GM19351 (cell line): ENCODE measurements around the gene SLC39A1.
"Not testable (repeated sequence)": the region's sequence is repeated elsewhere in the genome, so short reads cannot be mapped to it uniquely, and the experiment has no call there.

Experiments used
- ATAC-seq: cut with Tn5 transposase; IDR thresholded peaks from one replicate; pipeline ENCODE4 v1.9.1; 2021; ENCODE audit warnings: mild to moderate bottlenecking, moderate library complexity; ENCODE audit not compliant: unreplicated experiment

The SLC39A1 gene

GRCh38 chr1:153963030-153963849, at the start of gene SLC39A1:
TSS of gene SLC39A1 (minus strand) at chr1:153963537. CDS start at chr1:153962715, 822 bp downstream.
- ATAC-seq = peak; percentile 40

- ATAC-seq = not testable (repeated sequence)
Measured at GRCh38 chr1:154012543-154012942, 49.2 kb upstream of the SLC39A1 start.

GRCh38 chr1:154012129-154012528, 48.8 kb upstream of the SLC39A1 start:
- no peak for ATAC-seq

- ATAC-seq = no peak
Measured at GRCh38 chr1:154006136-154006535, 42.8 kb upstream of the SLC39A1 start.

GRCh38 chr1:154000420-154000819, 37.1 kb upstream of the SLC39A1 start:
- no peak for ATAC-seq

- ATAC-seq = not testable (repeated sequence)
Measured at GRCh38 chr1:153996882-153997281, 33.5 kb upstream of the SLC39A1 start.

- ATAC-seq = no peak
Measured at GRCh38 chr1:153995640-153996039, 32.3 kb upstream of the SLC39A1 start.

GRCh38 chr1:153995202-153995601, 31.9 kb upstream of the SLC39A1 start:
- no peak for ATAC-seq

GRCh38 chr1:153991806-153992205, 28.5 kb upstream of the SLC39A1 start:
- ATAC-seq = no peak

GRCh38 chr1:153991151-153991630, 27.9 kb upstream of the SLC39A1 start:
- ATAC-seq = no peak

GRCh38 chr1:153990468-153991150, 27.3 kb upstream of the SLC39A1 start, which contains the start of gene RPS27:
TSS of gene RPS27 (plus strand) at chr1:153990762. CDS start at chr1:153990797, 35 bp downstream.
- peak; percentile 69 for ATAC-seq

GRCh38 chr1:153987621-153988020, 24.3 kb upstream of the SLC39A1 start:
- ATAC-seq = no peak

- ATAC-seq = no peak
Measured at GRCh38 chr1:153985941-153986761, 22.8 kb upstream of the SLC39A1 start, which contains the start of gene RAB13. TSS of gene RAB13 (minus strand) at chr1:153986339. CDS start at chr1:153986236, 103 bp downstream.

GRCh38 chr1:153985341-153985912, 22.1 kb upstream of the SLC39A1 start:
- ATAC-seq = no peak

- ATAC-seq = no peak
Measured at GRCh38 chr1:153984123-153984894, 21.0 kb upstream of the SLC39A1 start.

- ATAC-seq = not testable (repeated sequence)
Measured at GRCh38 chr1:153981735-153982134, 18.4 kb upstream of the SLC39A1 start.

- ATAC-seq = not testable (repeated sequence)
Measured at GRCh38 chr1:153979091-153979490, 15.8 kb upstream of the SLC39A1 start.

- no peak for ATAC-seq
Measured at GRCh38 chr1:153978274-153978909, 15.1 kb upstream of the SLC39A1 start.
